Astrocyte (in vitro differentiated cells and primary cell): ENCODE data around the gene TLL2.

ENCODE experiments used
- CTCF ChIP-seq: IDR thresholded peaks from 2 replicates; pipeline ENCODE4 v1.5.1; 2011; ENCODE audit warnings: low read depth, mild to moderate bottlenecking, inconsistent platforms, low read length, moderate library complexity; ENCODE audit not compliant: insufficient read depth
- EZH2 ChIP-seq: IDR thresholded peaks from 2 replicates; pipeline ENCODE4 v1.6.1; 2012; ENCODE audit warnings: mild to moderate bottlenecking, low read length, inconsistent platforms; ENCODE audit not compliant: insufficient read depth

DNA sequence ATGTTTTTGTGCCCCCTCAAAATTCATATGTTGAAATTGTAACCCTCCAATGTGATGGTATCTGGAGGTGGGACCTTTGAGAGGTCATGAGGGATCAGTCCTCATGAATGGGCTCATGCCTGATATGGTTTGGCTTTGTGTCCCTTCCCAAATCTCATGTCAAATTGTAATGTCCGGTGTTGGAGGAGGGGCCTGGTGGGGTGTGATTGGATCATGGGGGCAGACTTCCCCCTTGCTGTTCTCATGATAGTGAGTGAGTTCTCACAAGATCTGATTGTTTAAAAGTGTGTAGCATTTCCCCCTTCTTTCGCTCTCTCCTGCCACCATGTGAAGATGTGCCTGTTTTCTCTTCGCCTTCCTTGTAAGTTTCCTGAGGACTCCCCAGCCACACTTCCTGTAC, 53.4 kb downstream of the TLL2 start:
- TF ChIP-seq CTCF, result no peak
- TF ChIP-seq EZH2, result no peak
